ENCODE data around the gene YWHAH.

DNA sequence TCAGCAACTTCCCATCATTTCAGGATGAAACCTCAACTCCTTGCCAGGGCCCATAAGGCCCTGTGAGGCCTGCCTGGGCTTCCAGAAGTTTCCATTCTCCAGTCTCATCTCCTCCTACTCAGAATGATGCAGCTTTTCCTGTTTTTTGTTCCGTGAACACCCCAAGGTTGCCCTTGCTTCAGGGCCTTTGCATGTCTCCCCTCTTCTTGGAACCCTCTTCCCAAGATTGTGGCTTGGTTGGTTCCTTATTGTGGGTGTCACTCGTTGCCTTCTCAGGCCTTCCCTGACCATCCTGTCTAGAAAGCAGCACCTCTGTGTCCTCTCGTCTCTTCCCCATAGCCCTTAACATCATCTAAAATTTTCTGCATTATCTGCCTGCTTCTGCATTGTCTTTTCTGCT lies 23.2 kb upstream of the YWHAH start:
- TF ChIP-seq, protein P1, sequence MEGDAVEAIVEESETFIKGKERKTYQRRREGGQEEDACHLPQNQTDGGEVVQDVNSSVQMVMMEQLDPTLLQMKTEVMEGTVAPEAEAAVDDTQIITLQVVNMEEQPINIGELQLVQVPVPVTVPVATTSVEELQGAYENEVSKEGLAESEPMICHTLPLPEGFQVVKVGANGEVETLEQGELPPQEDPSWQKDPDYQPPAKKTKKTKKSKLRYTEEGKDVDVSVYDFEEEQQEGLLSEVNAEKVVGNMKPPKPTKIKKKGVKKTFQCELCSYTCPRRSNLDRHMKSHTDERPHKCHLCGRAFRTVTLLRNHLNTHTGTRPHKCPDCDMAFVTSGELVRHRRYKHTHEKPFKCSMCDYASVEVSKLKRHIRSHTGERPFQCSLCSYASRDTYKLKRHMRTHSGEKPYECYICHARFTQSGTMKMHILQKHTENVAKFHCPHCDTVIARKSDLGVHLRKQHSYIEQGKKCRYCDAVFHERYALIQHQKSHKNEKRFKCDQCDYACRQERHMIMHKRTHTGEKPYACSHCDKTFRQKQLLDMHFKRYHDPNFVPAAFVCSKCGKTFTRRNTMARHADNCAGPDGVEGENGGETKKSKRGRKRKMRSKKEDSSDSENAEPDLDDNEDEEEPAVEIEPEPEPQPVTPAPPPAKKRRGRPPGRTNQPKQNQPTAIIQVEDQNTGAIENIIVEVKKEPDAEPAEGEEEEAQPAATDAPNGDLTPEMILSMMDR (IDR thresholded peaks at IDR 0.05): no peak
- no peak for TF ChIP-seq ZFX (IDR thresholded peaks at IDR 0.05; ENCODE audit: borderline replicate concordance)
